Neural cell (in vitro differentiated cells): ENCODE measurements around the gene PHACTR1.

Source experiments
- EZH2 ChIP-seq: fragments of 200-600, 300-800 bp; shearing (Covaris generic), sonication (generic); IDR thresholded peaks from 2 replicates; pipeline ENCODE4 v1.6.1; 2014; ENCODE audit warnings: antibody characterized with exemption, low read length, borderline replicate concordance, mild to moderate bottlenecking; ENCODE audit not compliant: insufficient read depth, poor library complexity, severe bottlenecking
- MXI1 ChIP-seq: fragments of 450-650 bp; conservative IDR thresholded peaks from 2 replicates; pipeline ENCODE4 v1.6.1; 2014; ENCODE audit warnings: antibody characterized with exemption, mild to moderate bottlenecking; ENCODE audit not compliant: poor library complexity, severe bottlenecking
- RAD21 ChIP-seq: fragments of 450-650 bp; conservative IDR thresholded peaks from 2 replicates; pipeline ENCODE4 v1.6.1; 2014; ENCODE audit warnings: antibody characterized with exemption, mild to moderate bottlenecking, moderate library complexity
- TF ChIP-seq, protein P1 (sequence below): fragments of 450-650 bp; IDR thresholded peaks from 2 replicates; pipeline ENCODE4 v1.5.1; 2014; ENCODE audit warnings: antibody characterized with exemption, mild to moderate bottlenecking, moderate library complexity; ENCODE audit not compliant: poor library complexity, severe bottlenecking

DNA sequence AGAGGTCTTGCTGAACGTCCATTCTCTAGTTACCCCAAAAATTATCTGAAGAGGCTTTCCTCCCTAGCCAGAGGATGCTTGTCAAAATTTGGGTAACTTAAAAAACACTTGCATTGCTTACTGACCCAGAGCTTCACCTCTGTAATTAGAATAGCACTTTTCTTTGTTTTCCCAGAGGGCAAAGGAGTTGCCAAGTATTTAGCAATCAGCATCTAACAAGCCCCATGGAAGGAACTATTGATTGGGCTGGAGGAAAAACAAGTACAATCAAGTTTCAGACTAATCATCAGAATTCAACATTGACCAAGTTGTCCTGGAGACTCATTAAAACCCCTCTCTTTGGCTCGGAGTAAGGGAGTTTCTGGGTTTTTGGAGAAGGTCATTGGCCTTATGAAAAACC lies 385.4 kb downstream of the PHACTR1 start:
- TF ChIP-seq, protein P1, sequence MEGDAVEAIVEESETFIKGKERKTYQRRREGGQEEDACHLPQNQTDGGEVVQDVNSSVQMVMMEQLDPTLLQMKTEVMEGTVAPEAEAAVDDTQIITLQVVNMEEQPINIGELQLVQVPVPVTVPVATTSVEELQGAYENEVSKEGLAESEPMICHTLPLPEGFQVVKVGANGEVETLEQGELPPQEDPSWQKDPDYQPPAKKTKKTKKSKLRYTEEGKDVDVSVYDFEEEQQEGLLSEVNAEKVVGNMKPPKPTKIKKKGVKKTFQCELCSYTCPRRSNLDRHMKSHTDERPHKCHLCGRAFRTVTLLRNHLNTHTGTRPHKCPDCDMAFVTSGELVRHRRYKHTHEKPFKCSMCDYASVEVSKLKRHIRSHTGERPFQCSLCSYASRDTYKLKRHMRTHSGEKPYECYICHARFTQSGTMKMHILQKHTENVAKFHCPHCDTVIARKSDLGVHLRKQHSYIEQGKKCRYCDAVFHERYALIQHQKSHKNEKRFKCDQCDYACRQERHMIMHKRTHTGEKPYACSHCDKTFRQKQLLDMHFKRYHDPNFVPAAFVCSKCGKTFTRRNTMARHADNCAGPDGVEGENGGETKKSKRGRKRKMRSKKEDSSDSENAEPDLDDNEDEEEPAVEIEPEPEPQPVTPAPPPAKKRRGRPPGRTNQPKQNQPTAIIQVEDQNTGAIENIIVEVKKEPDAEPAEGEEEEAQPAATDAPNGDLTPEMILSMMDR = no peak
- TF ChIP-seq MXI1 (no peak), EZH2 (no peak), RAD21 (no peak)
